ENCODE results near the gene TOGARAM1.
A peak's percentile ranks its signal among the peaks of the same experiment; 100 is the strongest.

TOGARAM1 gene

GRCh38 chr14:44961554-44962333 lies at the start of gene TOGARAM1, which contains the start of gene KLHL28:
Gene TOGARAM1, plus strand, starts transcription at chr14:44962190. Its CDS starts 232 bp downstream, at chr14:44962422.
Gene KLHL28, minus strand, starts transcription at chr14:44961947. Its CDS starts 16,019 bp downstream, at chr14:44945928.
- DNase-seq = peak; percentile 87 to 100 (median 99)

- DNase-seq = no peak
Measured at GRCh38 chr14:44914849-44915248, 47.1 kb upstream of the TOGARAM1 start.

GRCh38 chr14:44928793-44929192 lies 33.2 kb upstream of the TOGARAM1 start:
- DNase-seq = no peak

- no peak for DNase-seq
Measured at GRCh38 chr14:44935155-44935554, 26.8 kb upstream of the TOGARAM1 start.

GRCh38 chr14:44937547-44937946 lies 24.4 kb upstream of the TOGARAM1 start:
- no peak for DNase-seq

GRCh38 chr14:44940211-44940610 lies 21.8 kb upstream of the TOGARAM1 start:
- DNase-seq = no peak

- no peak for DNase-seq
Measured at GRCh38 chr14:44940944-44941343, 21.0 kb upstream of the TOGARAM1 start.

GRCh38 chr14:44941591-44941990 lies 20.4 kb upstream of the TOGARAM1 start:
- DNase-seq = no peak

- no peak for DNase-seq
Measured at GRCh38 chr14:44942436-44942835, 19.6 kb upstream of the TOGARAM1 start.

GRCh38 chr14:44944107-44944506 lies 17.9 kb upstream of the TOGARAM1 start:
- no peak for DNase-seq

GRCh38 chr14:44945264-44945663 lies 16.7 kb upstream of the TOGARAM1 start:
- no peak for DNase-seq

- no peak for DNase-seq
Measured at GRCh38 chr14:44951051-44951450, 10.9 kb upstream of the TOGARAM1 start.

GRCh38 chr14:44952391-44953110 lies 9.4 kb upstream of the TOGARAM1 start:
- DNase-seq = no peak

GRCh38 chr14:44954750-44955149 lies 7.2 kb upstream of the TOGARAM1 start:
- DNase-seq = no peak

- DNase-seq = no peak
Measured at GRCh38 chr14:44955528-44955927, 6.5 kb upstream of the TOGARAM1 start.

GRCh38 chr14:44956866-44957265 lies 5.1 kb upstream of the TOGARAM1 start:
- no peak for DNase-seq

- DNase-seq = no peak
Measured at GRCh38 chr14:44959538-44959937, 2.5 kb upstream of the TOGARAM1 start.

- no peak for DNase-seq
Measured at GRCh38 chr14:44960146-44960545, 1.8 kb upstream of the TOGARAM1 start.

GRCh38 chr14:44960646-44961045 lies 1.3 kb upstream of the TOGARAM1 start:
- DNase-seq = no peak

GRCh38 chr14:44961151-44961553 lies 838 bp upstream of the TOGARAM1 start:
- DNase-seq = peak in 36 of 58 donors; percentile 0 to 60 (median 22)

- DNase-seq = peak in 46 of 58 donors; percentile 22 to 92 (median 69)
Measured at GRCh38 chr14:44962334-44963043, 499 bp downstream of the TOGARAM1 start.

- DNase-seq = peak in 1 of 58 donors; percentile 16
Measured at GRCh38 chr14:44963044-44963528, 1.1 kb downstream of the TOGARAM1 start.
